Right lobe of liver (tissue), 6 donors: ENCODE results near the gene DIABLO. TPM values are rescaled to one million over a fixed set of nuclear protein-coding genes. Genes with fewer than 3 reads are reported as not detected.
A peak's percentile ranks its signal among the peaks of the same experiment; 100 is the strongest.

Experiments
- ATAC-seq, 4 donors: fragments of 200-7000 bp; cut with Tn5 transposase; one replicate each; pipeline ENCODE4 v1.9.1; 2020; ENCODE audit warnings: mild to moderate bottlenecking in 4 of 4, moderate library complexity in 4 of 4
- DNase-seq, 3 donors: peaks; one replicate each; pipeline ENCODE4 v3.0.0-alpha.2; 2020
- H3K27ac ChIP-seq, 3 donors: fragments of 200-600 bp; one replicate each; pipeline ENCODE4 v1.8.0; 2022
- H3K27me3 ChIP-seq, 2 donors: fragments of 200-600 bp; one replicate each; pipeline ENCODE4 v1.8.0; 2022
- H3K36me3 ChIP-seq, 4 donors: fragments of 200-600 bp; sonication (generic) in 1 of 4; one replicate each; pipeline versions ENCODE4 v1.5.1 to v1.8.0; 2017 to 2022; ENCODE audit warnings: control low read depth in 1 of 4
- H3K4me1 ChIP-seq, 4 donors: fragments of 200-600 bp; sonication (generic) in 1 of 4; one replicate each; pipeline versions ENCODE4 v1.5.1 to v1.8.0; 2017 to 2022; ENCODE audit warnings: control low read depth in 1 of 4
- H3K4me3 ChIP-seq, 3 donors: fragments of 200-600 bp; one replicate each; pipeline ENCODE4 v1.8.0; 2022
- H3K9me3 ChIP-seq, 4 donors: fragments of 200-600 bp; sonication (generic) in 1 of 4; one replicate each; pipeline versions ENCODE4 v1.5.1 to v1.8.0; 2017 to 2022; ENCODE audit warnings: control low read depth in 1 of 4
- CTCF ChIP-seq, 4 donors: fragments of 200-600 bp in 3 of 4; fragments of 450-650 bp in 1 of 4; IDR thresholded peaks; one replicate each; pipeline versions ENCODE4 v1.5.1 to v1.8.0; 2016 to 2022; ENCODE audit warnings: antibody characterized with exemption in 4 of 4, mild to moderate bottlenecking in 2 of 4
- POLR2A ChIP-seq: fragments of 450-650 bp; IDR thresholded peaks from one replicate; pipeline ENCODE4 v1.6.1; 2017; ENCODE audit warnings: antibody characterized with exemption, mild to moderate bottlenecking
- WGBS: methylation state at CpG from one replicate; pipeline ENCODE4 v1.1.6; 2018; ENCODE audit warnings: low coverage, low lambda C conversion rate; ENCODE audit not compliant: insufficient coverage; ENCODE audit errors: missing lambda C conversion rate; 5-methylcytosine and 5-hydroxymethylcytosine counted together
- intact Hi-C, 2 donors: fragments of 100-400 bp; cut with DNase I; formaldehyde crosslinking; loops; one replicate each; pipeline versions ENCODE4 v1.11.2 to v1.14.1; 2022
- total RNA-seq, 6 experiments: library from RNA; depleted of rRNA in 2 of 6; stranded (reverse); fragments of >200 nt in 2 of 6; fragmentation: NEBNext Ultra II Directional in 3 of 6; extraction: Animal tissue kit (Norgen Biotek cat#: 25700) in 3 of 6; gene quantifications; one replicate each; pipeline versions ENCODE4 v1.1.0 to v1.2.4, GENCODE V29; 2016 to 2023
- donor health status: DM: no; HTN: yes; CAD: no.
- donor health status: DM: no; HTN: no; CAD: no.
- donor health status: DM: no; HTN: no; CAD: no.
- donor health status: DM: no; HTN: yes; CAD: no.
- donor health status: DM: no; HTN: yes; CAD: no.

The DIABLO gene
- total RNA-seq, 6 experiments from 2014 or later, result 21.0 to 41.0 (median 24.1) TPM

GRCh38 chr12:122235741-122236140 is 9.9 kb upstream of the DIABLO start:
- Histone ChIP-seq H3K4me1 (peaks cover 0 to 13% (median 0%) of the 10 kb centered on the region in 4 donors), H3K36me3 (peaks cover 0 to 35% (median 8%) of the 10 kb centered on the region in 4 donors), H3K27ac (no peak overlapping the region), H3K9me3 (no peaks in the 10 kb centered on the region), H3K4me3 (no peak overlapping the region), H3K27me3 (no peaks in the 10 kb centered on the region)
- TF ChIP-seq CTCF (IDR thresholded peaks at IDR 0.05) (no peak), POLR2A (no peak)
- peak; percentile 54 to 94 (median 76) for ATAC-seq
- intact Hi-C loops, result no loop called here
- 27% methylated on average over 2 of the region's 7 CpGs for WGBS
- DNase-seq, result peak in 1 of 3 donors; percentile 48

GRCh38 chr12:122232691-122233090 is 6.8 kb upstream of the DIABLO start:
- DNase-seq (no peak), ATAC-seq (no peak)
- Histone ChIP-seq H3K4me1 (peaks cover 0 to 13% (median 0%) of the 10 kb centered on the region in 4 donors), H3K9me3 (no peaks in the 10 kb centered on the region), H3K27me3 (no peaks in the 10 kb centered on the region), H3K36me3 (peaks cover 0 to 35% (median 8%) of the 10 kb centered on the region in 4 donors), H3K27ac (no peak overlapping the region), H3K4me3 (no peak overlapping the region)
- TF ChIP-seq CTCF (IDR thresholded peaks at IDR 0.05), result no peak
- TF ChIP-seq POLR2A, result no peak
- intact Hi-C loops, result no loop called here
- 96% methylated on average over 4 of the region's 10 CpGs for WGBS

- Histone ChIP-seq H3K36me3 (peaks cover 0 to 35% (median 8%) of the 10 kb centered on the region in 4 donors), H3K27me3 (no peaks in the 10 kb centered on the region)
- 66% methylated on average over 4 of the region's 6 CpGs for WGBS
Measured at GRCh38 chr12:122230798-122231197, 4.9 kb upstream of the DIABLO start.

GRCh38 chr12:122228092-122228491 is 2.2 kb upstream of the DIABLO start:
- no peaks in the 10 kb centered on the region for H3K27me3 ChIP-seq
- no peak overlapping the region for H3K4me3 ChIP-seq
- DNase-seq, result no peak
- intact Hi-C loops, result no loop called here
- 81% methylated on average over 5 of the region's 5 CpGs for WGBS
- no peak overlapping the region for H3K27ac ChIP-seq
- no peak for ATAC-seq
- H3K36me3 ChIP-seq, result peaks cover 0 to 36% (median 6%) of the 10 kb centered on the region in 4 donors
- no peaks in the 10 kb centered on the region for H3K9me3 ChIP-seq
- peaks cover 0 to 24% (median 9%) of the 10 kb centered on the region in 4 donors for H3K4me1 ChIP-seq
- TF ChIP-seq CTCF (IDR thresholded peaks at IDR 0.05) (no peak), POLR2A (no peak)

More at GRCh38 chr12:122230798-122231197, 4.9 kb upstream of the DIABLO start:
- peaks cover 0 to 13% (median 5%) of the 10 kb centered on the region in 4 donors for H3K4me1 ChIP-seq
- intact Hi-C loops, result no loop called here
- ATAC-seq (no peak), DNase-seq (no peak)
- no peaks in the 10 kb centered on the region for H3K9me3 ChIP-seq
- TF ChIP-seq CTCF (IDR thresholded peaks at IDR 0.05), result no peak
- no peak for TF ChIP-seq POLR2A
- no peak overlapping the region for H3K4me3 ChIP-seq
- no peak overlapping the region for H3K27ac ChIP-seq

GRCh38 chr12:122227341-122227740 is 1.5 kb upstream of the DIABLO start:
- 74% methylated on average over 9 of the region's 17 CpGs for WGBS

More at GRCh38 chr12:122227341-122227740, 1.5 kb upstream of the DIABLO start:
- ATAC-seq, result no peak
- no peak overlapping the region for H3K4me3 ChIP-seq
- DNase-seq, result no peak
- no peak overlapping the region for H3K27ac ChIP-seq
- TF ChIP-seq POLR2A, result no peak
- no peak for TF ChIP-seq CTCF (IDR thresholded peaks at IDR 0.05)
- intact Hi-C loops, result no loop called here
- peaks cover 0 to 37% (median 5%) of the 10 kb centered on the region in 4 donors for H3K36me3 ChIP-seq
- H3K27me3 ChIP-seq, result no peaks in the 10 kb centered on the region
- H3K4me1 ChIP-seq, result peaks cover 0 to 24% (median 9%) of the 10 kb centered on the region in 4 donors
- H3K9me3 ChIP-seq, result no peaks in the 10 kb centered on the region
